Right lobe of liver (tissue), 6 donors: Measurements from ENCODE around the gene GNB5. TPM values are rescaled to one million over a fixed set of nuclear protein-coding genes. Genes with fewer than 3 reads are reported as not detected.

Experiments used
- ATAC-seq, 4 donors: fragments of 200-7000 bp; cut with Tn5 transposase; one replicate each; pipeline ENCODE4 v1.9.1; 2020; ENCODE audit warnings: mild to moderate bottlenecking in 4 of 4, moderate library complexity in 4 of 4
- DNase-seq, 3 donors: peaks; one replicate each; pipeline ENCODE4 v3.0.0-alpha.2; 2020
- H3K27ac ChIP-seq, 3 donors: fragments of 200-600 bp; one replicate each; pipeline ENCODE4 v1.8.0; 2022
- H3K27me3 ChIP-seq, 2 donors: fragments of 200-600 bp; one replicate each; pipeline ENCODE4 v1.8.0; 2022
- H3K36me3 ChIP-seq, 4 donors: fragments of 200-600 bp; sonication (generic) in 1 of 4; one replicate each; pipeline versions ENCODE4 v1.5.1 to v1.8.0; 2017 to 2022; ENCODE audit warnings: control low read depth in 1 of 4
- H3K4me1 ChIP-seq, 4 donors: fragments of 200-600 bp; sonication (generic) in 1 of 4; one replicate each; pipeline versions ENCODE4 v1.5.1 to v1.8.0; 2017 to 2022; ENCODE audit warnings: control low read depth in 1 of 4
- H3K4me3 ChIP-seq, 3 donors: fragments of 200-600 bp; one replicate each; pipeline ENCODE4 v1.8.0; 2022
- H3K9me3 ChIP-seq, 4 donors: fragments of 200-600 bp; sonication (generic) in 1 of 4; one replicate each; pipeline versions ENCODE4 v1.5.1 to v1.8.0; 2017 to 2022; ENCODE audit warnings: control low read depth in 1 of 4
- CTCF ChIP-seq, 4 donors: fragments of 200-600 bp in 3 of 4; fragments of 450-650 bp in 1 of 4; IDR thresholded peaks; one replicate each; pipeline versions ENCODE4 v1.5.1 to v1.8.0; 2016 to 2022; ENCODE audit warnings: antibody characterized with exemption in 4 of 4, mild to moderate bottlenecking in 2 of 4
- POLR2A ChIP-seq: fragments of 450-650 bp; IDR thresholded peaks from one replicate; pipeline ENCODE4 v1.6.1; 2017; ENCODE audit warnings: antibody characterized with exemption, mild to moderate bottlenecking
- WGBS: methylation state at CpG from one replicate; pipeline ENCODE4 v1.1.6; 2018; ENCODE audit warnings: low coverage, low lambda C conversion rate; ENCODE audit not compliant: insufficient coverage; ENCODE audit errors: missing lambda C conversion rate; 5-methylcytosine and 5-hydroxymethylcytosine counted together
- intact Hi-C, 2 donors: fragments of 100-400 bp; cut with DNase I; formaldehyde crosslinking; loops; one replicate each; pipeline versions ENCODE4 v1.11.2 to v1.14.1; 2022
- total RNA-seq, 6 experiments: library from RNA; depleted of rRNA in 2 of 6; stranded (reverse); fragments of >200 nt in 2 of 6; fragmentation: NEBNext Ultra II Directional in 3 of 6; extraction: Animal tissue kit (Norgen Biotek cat#: 25700) in 3 of 6; gene quantifications; one replicate each; pipeline versions ENCODE4 v1.1.0 to v1.2.4, GENCODE V29; 2016 to 2023
- donor health status: DM: no; HTN: yes; CAD: no.
- donor health status: DM: no; HTN: no; CAD: no.
- donor health status: DM: no; HTN: no; CAD: no.
- donor health status: DM: no; HTN: yes; CAD: no.
- donor health status: DM: no; HTN: yes; CAD: no.

Gene GNB5
- total RNA-seq, 6 experiments from 2014 or later, result 11.1 to 34.5 (median 16.5) TPM

GRCh38 chr15:52114261-52115055 lies 76.7 kb downstream of the GNB5 start:
- Histone ChIP-seq H3K9me3 (no peaks in the 10 kb centered on the region), H3K27ac (peak overlapping the region in 2 of 3 donors; percentile 88 to 96), H3K4me3 (no peak overlapping the region), H3K4me1 (peaks cover 0 to 21% (median 6%) of the 10 kb centered on the region in 4 donors), H3K36me3 (no peaks in the 10 kb centered on the region), H3K27me3 (no peaks in the 10 kb centered on the region)
- DNase-seq (no peak), ATAC-seq (peak in 1 of 4 donors; percentile 7)
- no peak for TF ChIP-seq CTCF (IDR thresholded peaks at IDR 0.05)
- no peak for TF ChIP-seq POLR2A
- intact Hi-C loops, result no loop called here
- 68% methylated on average over 5 of the region's 5 CpGs for WGBS

- Histone ChIP-seq H3K27me3 (no peaks in the 10 kb centered on the region), H3K9me3 (no peaks in the 10 kb centered on the region), H3K27ac (peak overlapping the region in 2 of 3 donors; percentile 22 to 96), H3K4me1 (peaks cover 0 to 21% (median 6%) of the 10 kb centered on the region in 4 donors), H3K4me3 (no peak overlapping the region), H3K36me3 (no peaks in the 10 kb centered on the region)
- DNase-seq, result no peak
- TF ChIP-seq POLR2A, result no peak
- TF ChIP-seq CTCF (IDR thresholded peaks at IDR 0.05), result no peak
- ATAC-seq, result no peak
- intact Hi-C loops, result no loop called here
Observed at GRCh38 chr15:52113708-52114107, 77.5 kb downstream of the GNB5 start.

GRCh38 chr15:52113235-52113634 lies 78.0 kb downstream of the GNB5 start:
- WGBS, result 56% methylated on average over 2 of the region's 3 CpGs
- no peak for DNase-seq
- no peak for ATAC-seq
- Histone ChIP-seq H3K27ac (peak overlapping the region in 2 of 3 donors; percentile 22 to 96), H3K9me3 (no peaks in the 10 kb centered on the region), H3K27me3 (no peaks in the 10 kb centered on the region), H3K36me3 (no peaks in the 10 kb centered on the region), H3K4me1 (peaks cover 0 to 21% (median 6%) of the 10 kb centered on the region in 4 donors), H3K4me3 (no peak overlapping the region)
- intact Hi-C loops, result no loop called here
- TF ChIP-seq POLR2A (no peak), CTCF (IDR thresholded peaks at IDR 0.05) (no peak)

GRCh38 chr15:52112203-52112750 lies 78.9 kb downstream of the GNB5 start:
- DNase-seq, result peak; percentile 62 to 68 (median 66)

More at GRCh38 chr15:52112203-52112750, 78.9 kb downstream of the GNB5 start:
- no peaks in the 10 kb centered on the region for H3K27me3 ChIP-seq
- no peaks in the 10 kb centered on the region for H3K36me3 ChIP-seq
- intact Hi-C loops, result no loop called here
- TF ChIP-seq CTCF (IDR thresholded peaks at IDR 0.05), result no peak
- no peak for TF ChIP-seq POLR2A
- H3K9me3 ChIP-seq, result no peaks in the 10 kb centered on the region
- H3K27ac ChIP-seq, result peak overlapping the region; percentile 43 to 73 (median 73)
- peak; percentile 47 to 71 (median 51) for ATAC-seq
- WGBS, result 23% methylated on average over 12 of the region's 61 CpGs
- peak overlapping the region; percentile 30 to 53 (median 41) for H3K4me3 ChIP-seq
- peaks cover 0 to 18% (median 6%) of the 10 kb centered on the region in 4 donors for H3K4me1 ChIP-seq
